VCaP (cell line): ENCODE data around the gene SLCO3A1.

Experiments used
- H3K27ac ChIP-seq: fragments of 450-650 bp; 2 replicates; pipeline ENCODE4 v1.5.1; 2017
- CTCF ChIP-seq: fragments of 450-650 bp; conservative IDR thresholded peaks from 2 replicates; pipeline ENCODE4 v1.5.1; 2017; ENCODE audit warnings: mild to moderate bottlenecking, moderate library complexity

The SLCO3A1 gene

GRCh38 chr15:92121047-92121446 lies 267.5 kb downstream of the SLCO3A1 start:
- 0 out of 2 replicates have a peak overlapping the region, but pooled peaks have one; percentile 1 for H3K27ac ChIP-seq
- no peak for TF ChIP-seq CTCF

- TF ChIP-seq CTCF: no peak
- H3K27ac ChIP-seq: no peak overlapping the region
Measured at GRCh38 chr15:92122259-92122658, 268.8 kb downstream of the SLCO3A1 start.

GRCh38 chr15:92123962-92124656 lies 270.6 kb downstream of the SLCO3A1 start:
- no peak for TF ChIP-seq CTCF

GRCh38 chr15:92124657-92125010 lies 271.1 kb downstream of the SLCO3A1 start:
- no peak overlapping the region for H3K27ac ChIP-seq
- TF ChIP-seq CTCF: no peak

More at GRCh38 chr15:92123962-92124656, 270.6 kb downstream of the SLCO3A1 start:
- no peak overlapping the region for H3K27ac ChIP-seq

GRCh38 chr15:92128788-92129187 lies 275.3 kb downstream of the SLCO3A1 start:
- TF ChIP-seq CTCF: no peak
- H3K27ac ChIP-seq: no peak overlapping the region

- no peak for TF ChIP-seq CTCF
- H3K27ac ChIP-seq: no peak overlapping the region
Measured at GRCh38 chr15:92130244-92130643, 276.7 kb downstream of the SLCO3A1 start.

GRCh38 chr15:92130906-92131305 lies 277.4 kb downstream of the SLCO3A1 start:
- no peak overlapping the region for H3K27ac ChIP-seq
- TF ChIP-seq CTCF: no peak
